Measurements from ENCODE around the gene SPATA18. TPM values are rescaled to one million over a fixed set of nuclear protein-coding genes. Genes with fewer than 3 reads are reported as not detected.

Gene SPATA18, protein sequence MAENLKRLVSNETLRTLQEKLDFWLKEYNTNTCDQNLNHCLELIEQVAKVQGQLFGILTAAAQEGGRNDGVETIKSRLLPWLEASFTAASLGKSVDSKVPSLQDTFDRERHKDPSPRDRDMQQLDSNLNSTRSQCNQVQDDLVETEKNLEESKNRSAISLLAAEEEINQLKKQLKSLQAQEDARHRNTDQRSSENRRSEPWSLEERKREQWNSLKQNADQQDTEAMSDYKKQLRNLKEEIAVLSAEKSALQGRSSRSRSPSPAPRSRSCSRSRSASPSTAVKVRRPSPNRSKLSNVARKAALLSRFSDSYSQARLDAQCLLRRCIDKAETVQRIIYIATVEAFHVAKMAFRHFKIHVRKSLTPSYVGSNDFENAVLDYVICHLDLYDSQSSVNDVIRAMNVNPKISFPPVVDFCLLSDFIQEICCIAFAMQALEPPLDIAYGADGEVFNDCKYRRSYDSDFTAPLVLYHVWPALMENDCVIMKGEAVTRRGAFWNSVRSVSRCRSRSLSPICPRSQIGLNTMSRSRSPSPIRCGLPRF
- total RNA-seq, result 17.7 and 20.5 TPM in 2 replicates
- 7.2 and 11.5 TPM in 2 replicates for polyA plus RNA-seq
- 4.8 and 9.7 TPM in 2 replicates for polyA plus RNA-seq (2012)
- polyA minus RNA-seq (ENCODE audit: low replicate concordance), result 8.2 and 14.3 TPM in 2 replicates

- Histone ChIP-seq H3K79me2 (ENCODE audit: control insufficient read depth, insufficient read depth, low read length) (no peaks in the 10 kb centered on the region), H3K36me3 (ENCODE audit: control insufficient read depth, insufficient read depth, low read length) (no peaks in the 10 kb centered on the region), H3K9ac (ENCODE audit: insufficient read depth, low read length) (peak within 1 kb of the TSS; percentile 39), H3K4me3 (replicated peaks in 1 of 4; ENCODE audit: control extremely low read depth in 1 of 4, insufficient read depth in 1 of 4, low read depth in 3 of 4, low read length in 4 of 4) (peak within 1 kb of the TSS; percentile 70 to 85 (median 76)), H2AFZ (ENCODE audit: low read length) (peak within 1 kb of the TSS; percentile 74), H4K20me1 (ENCODE audit: control insufficient read depth, extremely low read depth, insufficient read depth, low read length) (no peaks in the 10 kb centered on the region), H3K9me3 (ENCODE audit: control insufficient read depth, insufficient read depth, low read depth, low read length) (no peaks in the 10 kb centered on the region), H3K4me2 (ENCODE audit: extremely low read depth, insufficient read depth, low read length) (peak within 1 kb of the TSS; percentile 71), H3K27me3 (ENCODE audit: control insufficient read depth, insufficient read depth, low read length) (no peaks in the 10 kb centered on the region), H3K4me1 (ENCODE audit: control insufficient read depth, extremely low read depth, insufficient read depth, low read length) (no peaks in the 10 kb centered on the region), H3K27ac (ENCODE audit: insufficient read depth, low read length) (peak within 1 kb of the TSS; percentile 70)
- DNase-seq (ENCODE audit: low read depth in 2 of 2), result peak in 1 of 2 donors; percentile 41
- TF ChIP-seq, protein P1, sequence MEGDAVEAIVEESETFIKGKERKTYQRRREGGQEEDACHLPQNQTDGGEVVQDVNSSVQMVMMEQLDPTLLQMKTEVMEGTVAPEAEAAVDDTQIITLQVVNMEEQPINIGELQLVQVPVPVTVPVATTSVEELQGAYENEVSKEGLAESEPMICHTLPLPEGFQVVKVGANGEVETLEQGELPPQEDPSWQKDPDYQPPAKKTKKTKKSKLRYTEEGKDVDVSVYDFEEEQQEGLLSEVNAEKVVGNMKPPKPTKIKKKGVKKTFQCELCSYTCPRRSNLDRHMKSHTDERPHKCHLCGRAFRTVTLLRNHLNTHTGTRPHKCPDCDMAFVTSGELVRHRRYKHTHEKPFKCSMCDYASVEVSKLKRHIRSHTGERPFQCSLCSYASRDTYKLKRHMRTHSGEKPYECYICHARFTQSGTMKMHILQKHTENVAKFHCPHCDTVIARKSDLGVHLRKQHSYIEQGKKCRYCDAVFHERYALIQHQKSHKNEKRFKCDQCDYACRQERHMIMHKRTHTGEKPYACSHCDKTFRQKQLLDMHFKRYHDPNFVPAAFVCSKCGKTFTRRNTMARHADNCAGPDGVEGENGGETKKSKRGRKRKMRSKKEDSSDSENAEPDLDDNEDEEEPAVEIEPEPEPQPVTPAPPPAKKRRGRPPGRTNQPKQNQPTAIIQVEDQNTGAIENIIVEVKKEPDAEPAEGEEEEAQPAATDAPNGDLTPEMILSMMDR (conservative IDR thresholded peaks at IDR 0.05 in 1 of 2, IDR thresholded peaks at IDR 0.05 in 1 of 2; ENCODE audit: low read depth in 1 of 2, low read length in 2 of 2), result no peak
- no peak for TF ChIP-seq EZH2 (IDR thresholded peaks at IDR 0.05; ENCODE audit: low read length, missing control alignments)
Measured at GRCh38 chr4:52051213-52051614, at the start of gene SPATA18. SPATA18 (plus strand) TSS chr4:52051304; CDS start chr4:52051705, 401 bp downstream.

DNA sequence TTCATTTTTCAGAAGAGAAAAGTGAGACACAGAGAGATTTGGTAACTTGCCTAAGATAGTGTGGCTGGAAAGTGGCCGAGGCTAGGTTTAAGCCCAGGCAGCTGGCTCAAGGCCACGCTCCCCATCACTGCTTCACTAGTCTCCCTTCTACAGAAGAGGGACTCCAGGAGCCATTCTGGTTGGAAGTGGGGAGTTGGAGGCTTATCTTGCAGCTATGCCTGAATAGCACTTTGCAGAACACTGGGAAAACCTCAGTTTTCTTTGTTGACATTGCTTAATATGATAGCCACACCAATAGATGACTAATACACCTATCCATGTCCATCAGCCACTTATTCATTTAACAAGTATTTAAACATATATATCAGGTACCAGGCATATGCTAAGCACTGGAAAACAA is 49.5 kb upstream of the SPATA18 start:
- DNase-seq (ENCODE audit: low read depth in 2 of 2), result peak in 1 of 2 donors; percentile 57
- Histone ChIP-seq H2AFZ (ENCODE audit: low read length) (no peak overlapping the region), H3K36me3 (ENCODE audit: control insufficient read depth, insufficient read depth, low read length) (no peaks in the 10 kb centered on the region), H3K27ac (ENCODE audit: insufficient read depth, low read length) (no peak overlapping the region), H3K4me3 (replicated peaks in 1 of 4; ENCODE audit: control extremely low read depth in 1 of 4, insufficient read depth in 1 of 4, low read depth in 3 of 4, low read length in 4 of 4) (no peak overlapping the region), H3K4me1 (ENCODE audit: control insufficient read depth, extremely low read depth, insufficient read depth, low read length) (no peaks in the 10 kb centered on the region), H3K4me2 (ENCODE audit: extremely low read depth, insufficient read depth, low read length) (no peak overlapping the region), H3K9ac (ENCODE audit: insufficient read depth, low read length) (no peak overlapping the region), H3K79me2 (ENCODE audit: control insufficient read depth, insufficient read depth, low read length) (no peaks in the 10 kb centered on the region), H3K27me3 (ENCODE audit: control insufficient read depth, insufficient read depth, low read length) (no peaks in the 10 kb centered on the region), H3K9me3 (ENCODE audit: control insufficient read depth, insufficient read depth, low read depth, low read length) (no peaks in the 10 kb centered on the region), H4K20me1 (ENCODE audit: control insufficient read depth, extremely low read depth, insufficient read depth, low read length) (no peaks in the 10 kb centered on the region)
- no peak for TF ChIP-seq EZH2 (IDR thresholded peaks at IDR 0.05; ENCODE audit: low read length, missing control alignments)
- TF ChIP-seq, protein P1 (conservative IDR thresholded peaks at IDR 0.05 in 1 of 2, IDR thresholded peaks at IDR 0.05 in 1 of 2; ENCODE audit: low read depth in 1 of 2, low read length in 2 of 2), result no peak

DNA sequence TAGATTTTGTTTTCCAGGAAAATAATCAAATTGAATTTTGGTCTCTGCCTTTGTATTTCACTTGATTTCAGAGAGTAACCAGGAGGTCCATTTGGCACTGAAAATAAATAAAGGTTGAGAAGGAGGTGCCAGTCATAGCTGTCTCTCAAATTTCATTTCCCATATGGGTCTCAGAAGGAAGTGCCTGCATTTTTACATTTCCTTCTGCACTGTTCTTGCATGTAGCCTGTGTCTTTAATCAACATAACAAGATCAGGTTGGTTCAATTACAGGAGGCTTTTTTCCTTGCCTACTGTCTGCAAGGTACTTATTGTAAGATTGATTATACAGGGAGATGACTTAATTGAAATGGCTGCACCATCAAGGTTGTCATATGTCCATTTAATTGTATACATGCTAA is 46.7 kb upstream of the SPATA18 start:
- H2AFZ ChIP-seq (ENCODE audit: low read length), result no peak overlapping the region
- no peaks in the 10 kb centered on the region for H3K9me3 ChIP-seq (ENCODE audit: control insufficient read depth, insufficient read depth, low read depth, low read length)
- DNase-seq (ENCODE audit: low read depth in 2 of 2), result no peak
- no peak overlapping the region for H3K9ac ChIP-seq (ENCODE audit: insufficient read depth, low read length)
- no peak for TF ChIP-seq EZH2 (IDR thresholded peaks at IDR 0.05; ENCODE audit: low read length, missing control alignments)
- TF ChIP-seq, protein P1 (conservative IDR thresholded peaks at IDR 0.05 in 1 of 2, IDR thresholded peaks at IDR 0.05 in 1 of 2; ENCODE audit: low read depth in 1 of 2, low read length in 2 of 2), result no peak
- H3K27me3 ChIP-seq (ENCODE audit: control insufficient read depth, insufficient read depth, low read length), result no peaks in the 10 kb centered on the region
- H3K27ac ChIP-seq (ENCODE audit: insufficient read depth, low read length), result no peak overlapping the region
- H3K4me2 ChIP-seq (ENCODE audit: extremely low read depth, insufficient read depth, low read length), result no peak overlapping the region
- H3K4me1 ChIP-seq (ENCODE audit: control insufficient read depth, extremely low read depth, insufficient read depth, low read length), result no peaks in the 10 kb centered on the region
- no peaks in the 10 kb centered on the region for H3K79me2 ChIP-seq (ENCODE audit: control insufficient read depth, insufficient read depth, low read length)
- no peak overlapping the region for H3K4me3 ChIP-seq (replicated peaks in 1 of 4; ENCODE audit: control extremely low read depth in 1 of 4, insufficient read depth in 1 of 4, low read depth in 3 of 4, low read length in 4 of 4)
- no peaks in the 10 kb centered on the region for H3K36me3 ChIP-seq (ENCODE audit: control insufficient read depth, insufficient read depth, low read length)
- H4K20me1 ChIP-seq (ENCODE audit: control insufficient read depth, extremely low read depth, insufficient read depth, low read length), result no peaks in the 10 kb centered on the region

Data from fibroblast of lung (primary cell).